ENCODE data around the gene CYP19A1.

CYP19A1 gene

DNA sequence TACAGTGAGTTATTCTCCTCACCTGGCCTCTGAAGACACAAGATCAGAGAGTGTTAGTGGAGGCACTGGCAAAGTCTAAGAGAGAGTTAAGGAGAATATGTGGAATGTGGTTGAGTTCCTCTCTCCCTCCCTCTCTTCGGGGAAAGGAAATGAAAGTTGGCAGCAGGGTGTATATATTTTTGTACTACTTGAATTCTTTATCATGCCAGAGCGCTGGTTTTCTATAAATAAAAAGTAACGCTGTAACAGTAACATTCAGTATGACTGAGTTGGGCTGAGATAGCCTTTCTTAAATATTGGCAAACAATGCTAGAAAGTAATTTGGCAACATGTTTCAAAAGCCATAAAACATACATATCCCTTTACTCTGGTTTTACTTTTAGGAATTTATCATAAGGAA, 166.2 kb downstream of the CYP19A1 start:
- no peak for DNase-seq

DNA sequence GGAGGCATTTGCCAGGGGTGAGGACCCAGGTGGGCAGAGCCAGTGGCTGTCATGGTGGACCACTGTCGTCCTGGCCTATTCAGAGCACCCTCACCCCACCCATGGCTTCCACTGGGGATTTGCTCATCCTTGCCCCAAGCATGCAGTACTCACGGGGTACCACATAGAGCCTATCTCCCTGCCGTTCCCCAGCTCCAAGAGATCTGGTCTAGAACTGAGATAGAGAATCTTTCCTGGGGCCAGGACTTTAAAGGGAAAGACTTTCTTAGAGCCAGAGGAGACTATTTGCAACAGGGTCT, 166.8 kb downstream of the CYP19A1 start:
- DNase-seq: no peak

DNA sequence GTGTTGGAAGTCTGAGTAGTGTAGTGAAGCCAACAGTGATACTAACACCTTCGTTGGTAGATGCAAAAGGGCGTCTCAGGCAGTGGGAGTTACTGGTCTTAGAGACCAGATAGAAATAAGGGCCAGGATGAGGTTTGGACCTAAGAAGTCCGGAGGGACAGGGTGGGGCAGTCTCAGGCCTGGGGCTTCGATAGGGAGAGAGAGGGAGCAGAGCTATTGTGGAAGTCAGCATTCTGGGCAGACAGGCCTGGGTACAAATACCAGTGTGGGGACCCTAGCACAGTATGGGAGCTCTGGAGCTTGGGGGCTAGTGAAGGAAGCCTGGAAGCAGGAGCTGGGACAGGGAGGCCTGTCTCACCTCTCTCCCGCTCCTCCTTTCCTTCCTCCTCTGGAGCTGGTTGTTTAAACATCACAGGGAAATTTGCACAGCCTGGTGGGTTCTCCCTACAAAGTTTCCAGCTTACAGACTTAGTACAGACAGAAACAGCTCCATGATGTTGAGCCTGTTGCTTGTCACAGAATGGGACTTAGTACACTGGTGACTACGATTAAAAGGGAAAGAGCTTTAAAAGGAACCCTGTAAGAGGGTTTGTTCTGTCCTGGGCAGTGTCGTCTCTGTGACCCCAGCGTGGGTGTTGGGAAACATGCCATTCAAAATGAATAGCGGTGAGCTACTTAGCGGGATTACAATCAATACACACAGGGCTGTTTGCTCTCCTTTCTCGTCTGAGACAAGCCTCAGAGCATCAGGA, 167.3 kb downstream of the CYP19A1 start:
- no peak for DNase-seq

DNA sequence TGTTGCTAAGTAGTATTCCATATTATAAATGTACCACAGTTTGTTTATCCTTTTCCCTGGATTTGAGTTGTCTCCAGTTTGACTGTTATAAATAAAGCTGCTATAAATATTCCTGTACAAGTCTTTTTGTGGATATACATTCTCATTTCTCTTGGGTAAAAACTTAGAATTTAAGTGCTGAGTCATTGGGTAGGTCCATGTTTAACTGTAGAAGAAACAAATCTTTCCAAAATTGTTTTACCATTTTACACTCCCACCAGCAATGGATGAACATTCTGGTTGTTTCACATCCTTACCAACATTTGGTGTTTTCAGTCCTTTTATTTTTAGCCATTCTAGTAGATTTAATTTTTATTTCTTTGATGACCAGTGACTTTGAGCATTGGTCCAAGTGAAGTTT, 169.7 kb downstream of the CYP19A1 start:
- DNase-seq: no peak

DNA sequence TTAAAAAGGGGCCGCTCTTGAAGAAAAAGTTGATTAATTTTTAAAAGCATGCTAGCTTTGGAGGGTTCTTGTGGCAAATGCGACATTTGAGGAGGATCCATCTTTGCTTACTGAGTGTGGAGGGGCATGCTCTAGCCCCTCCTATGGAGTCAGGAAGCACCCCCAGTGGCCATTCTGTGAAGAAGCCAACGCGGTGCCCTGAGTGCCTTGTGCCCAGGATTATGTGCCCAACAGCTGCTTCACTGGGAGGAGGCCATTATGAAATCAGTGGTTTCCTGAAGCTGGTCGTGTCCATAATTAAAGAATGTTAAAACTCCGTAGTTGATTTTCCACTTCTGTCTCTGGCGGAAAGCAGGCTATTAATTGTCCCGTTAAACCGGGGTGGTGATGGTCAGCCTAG, 174.6 kb downstream of the CYP19A1 start:
- no peak for DNase-seq

DNA sequence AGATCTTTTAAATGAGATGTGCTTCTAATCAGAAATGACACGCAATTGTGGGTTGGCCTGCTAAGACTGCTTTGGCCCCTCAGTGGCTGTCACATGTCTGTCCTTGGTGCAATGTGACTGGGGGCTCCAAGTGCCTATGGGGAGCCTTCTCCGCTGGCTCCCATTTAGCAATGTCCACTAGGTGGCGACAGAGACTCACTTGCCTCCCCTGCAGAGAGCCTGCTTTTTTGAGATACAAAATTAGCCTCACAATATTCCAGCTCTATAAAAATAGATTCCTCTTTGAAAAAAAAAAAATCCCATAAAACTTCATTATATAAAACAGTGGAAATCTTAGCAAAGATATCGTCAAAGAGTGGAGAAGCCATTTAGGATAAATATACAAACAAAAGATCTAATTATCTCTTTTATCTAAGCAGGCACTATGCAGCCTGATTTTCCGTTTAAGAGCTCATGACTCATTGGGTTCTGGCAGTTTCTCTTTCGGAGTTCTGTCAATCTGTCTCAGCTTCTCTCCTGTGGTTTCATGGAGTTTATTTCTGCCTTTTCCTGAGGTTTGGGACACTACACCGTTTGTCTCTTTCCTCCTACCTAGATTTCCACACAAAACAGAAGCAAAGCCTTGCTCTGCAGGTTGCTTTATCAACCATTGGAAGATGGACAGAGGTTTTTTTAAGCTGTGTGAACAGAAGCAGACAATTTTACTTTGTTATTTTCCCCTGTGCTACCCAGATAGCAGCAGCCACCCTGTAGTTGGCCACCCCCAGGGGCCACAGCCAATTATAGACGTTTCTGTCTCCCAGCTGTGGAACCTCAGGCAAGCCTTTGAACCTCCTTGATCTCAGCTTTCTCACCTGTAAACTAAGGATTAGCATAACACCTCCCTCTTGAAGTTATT, 175.3 kb downstream of the CYP19A1 start:
- DNase-seq: peak; percentile 73

DNA sequence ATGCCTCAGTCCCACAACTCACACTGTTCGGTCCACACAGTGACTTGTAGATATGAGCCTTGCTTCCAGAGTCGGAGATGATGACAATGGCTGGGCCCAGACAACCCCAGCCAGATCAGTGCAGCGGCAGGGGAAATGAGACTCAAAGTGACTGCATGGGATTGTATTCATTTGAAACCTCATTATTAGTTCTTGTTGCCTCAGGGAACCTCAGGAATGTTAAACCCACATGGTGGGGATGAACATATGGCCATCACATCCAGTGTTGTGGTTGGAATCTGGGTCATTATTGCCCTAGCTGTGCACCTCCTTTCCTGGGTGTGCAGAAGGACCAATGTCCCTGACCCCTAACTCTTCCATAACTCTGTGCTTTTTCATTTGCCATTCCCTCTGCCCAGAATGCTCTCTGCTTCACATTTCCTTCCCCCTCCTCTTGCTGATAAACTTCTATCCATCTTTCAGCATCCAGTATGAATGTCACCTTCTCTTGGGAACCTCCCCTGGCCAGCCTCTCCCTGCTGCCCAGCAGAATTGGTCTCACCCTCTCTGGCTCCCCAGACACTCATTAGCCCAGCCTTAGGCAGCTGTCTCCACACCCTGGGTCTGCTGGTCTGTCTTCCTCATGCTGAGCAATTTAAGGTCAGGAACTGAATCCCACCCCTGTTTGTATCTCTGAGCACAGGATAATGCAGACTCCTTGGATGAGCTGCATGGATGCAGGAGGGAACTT, 176.7 kb downstream of the CYP19A1 start:
- no peak for DNase-seq

DNA sequence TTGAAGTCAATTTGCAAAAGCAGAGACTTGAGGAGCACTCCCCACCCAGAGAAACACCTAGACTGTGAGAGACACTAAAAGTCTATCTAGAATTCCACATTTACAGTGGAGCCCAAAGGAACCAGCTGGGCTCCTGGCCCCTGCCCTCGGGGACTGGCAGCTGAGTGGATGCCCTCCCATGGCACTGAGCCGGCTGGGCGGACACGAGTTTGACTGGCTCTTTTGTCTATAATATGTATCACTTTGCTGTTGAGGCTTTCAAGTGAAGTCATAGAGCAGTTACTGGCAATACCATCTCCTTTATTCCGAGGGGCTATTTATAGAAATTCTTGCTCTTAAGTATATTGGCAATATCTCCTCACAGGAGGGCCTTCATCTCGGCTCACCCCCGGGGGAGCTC, 177.9 kb downstream of the CYP19A1 start:
- DNase-seq: no peak

Data from islet precursor cell (in vitro differentiated cells).